Pulmonary artery endothelial cell (primary cell): Measurements from ENCODE around the gene OTOS. TPM values are rescaled to one million over a fixed set of nuclear protein-coding genes. Genes with fewer than 3 reads are reported as not detected.

Source experiments
- DNase-seq: peaks from one replicate; pipeline ENCODE4 v3.0.0-alpha.2; 2011; ENCODE audit warnings: low read depth, low spot score
- total RNA-seq: library from RNA; depleted of rRNA; stranded (reverse); fragments of >200 nt; gene quantifications from 2 replicates; pipeline ENCODE4 v1.2.3, GENCODE V29; 2014

The OTOS gene
- total RNA-seq, 1 donor from 2014 or later, result not detected

GRCh38 chr2:240137596-240138253 lies 2.7 kb downstream of the OTOS start:
- no peak for DNase-seq

GRCh38 chr2:240136671-240137292 lies 3.7 kb downstream of the OTOS start:
- DNase-seq, result no peak

DNA sequence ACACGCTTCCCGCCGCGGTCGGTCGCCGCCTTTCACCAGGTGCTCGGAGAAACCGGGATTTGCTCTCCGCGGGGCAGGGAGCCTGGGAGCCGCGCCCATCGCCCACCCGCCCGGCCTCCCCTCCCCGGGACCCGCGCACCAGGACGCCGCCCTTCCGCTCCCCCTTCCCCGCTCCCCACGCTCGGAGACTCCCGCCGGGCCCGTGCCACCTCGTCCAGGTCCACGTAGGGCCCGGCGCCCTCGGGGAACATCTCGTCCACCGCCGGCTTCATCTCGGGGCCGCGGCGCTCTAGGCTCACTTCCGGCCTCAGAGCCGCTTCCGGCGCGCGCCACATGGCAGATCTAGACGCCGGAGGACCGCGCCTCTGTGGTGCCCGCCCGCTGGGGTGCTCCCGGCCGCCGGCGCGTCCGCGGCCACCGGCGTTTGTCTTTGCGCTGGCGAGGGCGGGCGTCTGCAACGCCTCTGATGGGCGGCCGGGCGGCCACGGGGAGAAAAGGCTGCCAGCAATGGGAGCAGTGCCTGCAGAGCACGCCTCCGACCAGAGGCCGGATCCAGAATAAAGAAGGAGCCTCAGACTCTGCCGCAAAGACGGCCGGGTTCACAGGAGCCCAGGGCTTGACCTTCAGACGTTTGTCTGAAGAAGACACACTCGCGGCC lies 4.3 kb downstream of the OTOS start, which contains the start of gene COPS9:
TSS of gene COPS9 (minus strand) at position 293 of the 658 bp plus-strand sequence. CDS start at position 272, 21 bp downstream.
- peak; percentile 63 for DNase-seq

GRCh38 chr2:240135706-240136012 lies 4.8 kb downstream of the OTOS start:
- no peak for DNase-seq

DNA sequence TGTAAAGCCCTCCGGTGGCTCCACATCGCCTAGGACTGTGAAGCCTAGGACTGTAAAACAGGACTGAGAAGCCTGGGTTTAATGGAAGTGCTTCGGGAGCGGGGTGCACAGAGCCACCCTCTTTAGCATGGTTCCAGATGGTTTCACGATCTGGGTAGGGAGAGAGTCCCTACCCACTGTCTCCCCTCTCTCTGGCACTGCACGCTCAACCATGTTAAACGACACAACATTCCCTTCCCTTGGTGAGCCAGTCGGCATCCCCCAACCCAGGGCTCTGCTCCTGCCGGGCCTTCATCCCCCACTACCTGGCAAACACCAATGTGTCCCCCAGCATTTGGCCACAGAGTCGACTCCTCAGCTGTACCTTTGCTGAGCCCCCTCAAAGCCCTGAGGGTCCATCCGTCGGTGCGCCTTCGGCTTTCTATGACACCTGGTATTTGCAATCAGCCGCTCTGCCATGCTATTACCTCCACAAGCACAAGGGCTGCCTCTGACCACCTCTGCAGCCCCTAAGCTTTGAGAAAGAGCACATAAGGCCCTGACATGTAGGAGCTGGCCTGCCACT lies 5.4 kb downstream of the OTOS start:
- DNase-seq, result no peak

- no peak for DNase-seq
These were observed 6.0 kb downstream of the OTOS start for GRCh38 chr2:240134466-240134865.

DNA sequence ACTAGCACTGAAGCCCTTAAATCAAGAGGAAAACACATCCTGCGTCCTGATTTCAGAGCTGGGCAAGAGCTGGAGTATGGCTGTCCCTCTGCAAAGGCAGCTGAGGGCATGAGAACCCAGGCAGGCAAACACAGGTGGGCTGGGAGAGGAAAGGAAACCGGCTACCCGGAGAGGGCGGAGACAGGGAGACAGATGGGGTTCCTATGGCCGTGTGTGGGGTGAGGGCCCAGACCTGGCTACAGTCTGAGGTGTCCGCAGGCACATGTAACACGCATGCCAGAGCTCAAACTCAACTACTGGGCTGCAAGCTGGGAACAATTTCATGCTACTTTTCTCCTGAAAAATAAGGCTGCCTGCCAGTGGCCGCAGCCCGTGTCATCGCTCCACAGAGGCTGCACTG lies 7.1 kb downstream of the OTOS start:
- no peak for DNase-seq

- DNase-seq, result no peak
These were observed 7.8 kb downstream of the OTOS start for GRCh38 chr2:240132651-240132980.

- no peak for DNase-seq
These were observed 8.4 kb downstream of the OTOS start for GRCh38 chr2:240131941-240132650.

GRCh38 chr2:240131296-240131695 lies 9.2 kb downstream of the OTOS start:
- DNase-seq, result no peak

GRCh38 chr2:240130393-240131195 lies 9.9 kb downstream of the OTOS start:
- DNase-seq, result no peak

GRCh38 chr2:240129731-240130392 lies 10.6 kb downstream of the OTOS start:
- DNase-seq, result no peak

- no peak for DNase-seq
These were observed 11.1 kb downstream of the OTOS start for GRCh38 chr2:240129311-240129710.

DNA sequence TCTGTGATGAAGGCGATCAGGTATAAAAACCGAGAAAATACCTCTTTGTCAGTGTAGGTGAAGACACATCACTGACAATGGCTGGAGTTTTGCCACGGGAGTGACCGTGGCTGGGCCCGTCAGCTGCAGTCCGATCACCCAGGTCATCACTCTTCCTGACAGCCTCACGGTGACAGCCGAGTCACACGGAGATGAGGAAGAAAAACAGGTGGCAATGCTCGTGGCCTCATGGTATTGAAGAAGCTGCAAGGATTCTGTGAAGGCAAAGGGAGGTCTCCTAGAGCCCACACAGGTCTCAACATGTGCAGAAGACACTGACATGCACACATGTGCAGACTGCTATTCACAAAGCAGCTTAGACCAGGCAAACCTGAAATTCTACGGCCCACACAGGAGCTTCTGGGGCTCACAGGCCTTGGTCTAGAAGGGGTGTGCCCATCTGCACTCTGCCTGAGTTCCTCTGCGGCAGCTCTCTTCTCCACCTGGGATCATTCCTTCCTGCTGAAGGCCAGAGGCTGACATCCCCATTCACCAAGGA lies 11.8 kb downstream of the OTOS start:
- DNase-seq, result no peak

DNA sequence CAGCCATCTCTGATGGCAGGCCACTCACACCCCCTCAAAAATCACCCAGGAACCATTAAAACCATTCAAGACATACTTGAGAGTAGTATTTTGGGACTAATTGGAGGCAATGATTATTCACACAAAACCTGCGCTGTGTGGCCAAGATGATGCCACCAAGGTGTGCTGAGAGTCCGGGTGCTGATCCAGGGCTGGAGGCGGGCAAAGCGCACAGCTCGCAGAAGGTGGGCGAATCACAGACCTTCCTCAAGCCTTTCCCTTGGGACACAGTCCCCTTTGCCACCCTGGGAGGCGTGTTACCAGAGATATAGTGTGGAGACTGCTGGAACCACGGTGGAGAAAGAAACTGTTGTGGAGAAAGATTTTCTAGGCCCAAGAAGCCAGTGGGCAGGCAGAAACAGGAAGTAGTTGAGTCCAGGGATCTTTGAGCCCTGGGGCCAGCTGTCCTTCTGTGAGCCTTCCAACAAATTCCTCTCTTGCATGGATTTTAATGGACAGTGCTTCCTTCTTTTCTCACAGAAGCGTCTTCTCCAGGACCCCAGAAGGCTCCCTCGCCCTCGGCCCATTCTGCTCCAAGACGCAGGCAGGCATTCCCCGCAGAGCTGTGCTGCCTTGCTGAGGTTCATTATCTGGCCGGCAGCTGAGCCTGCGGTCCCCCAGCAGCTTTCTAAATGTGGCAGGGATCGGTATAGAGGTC lies 12.4 kb downstream of the OTOS start:
- DNase-seq, result no peak

- no peak for DNase-seq
These were observed 13.2 kb downstream of the OTOS start for GRCh38 chr2:240127191-240127750.

GRCh38 chr2:240126731-240127130 lies 13.7 kb downstream of the OTOS start:
- no peak for DNase-seq

GRCh38 chr2:240125742-240126141 lies 14.7 kb downstream of the OTOS start:
- DNase-seq, result no peak

DNA sequence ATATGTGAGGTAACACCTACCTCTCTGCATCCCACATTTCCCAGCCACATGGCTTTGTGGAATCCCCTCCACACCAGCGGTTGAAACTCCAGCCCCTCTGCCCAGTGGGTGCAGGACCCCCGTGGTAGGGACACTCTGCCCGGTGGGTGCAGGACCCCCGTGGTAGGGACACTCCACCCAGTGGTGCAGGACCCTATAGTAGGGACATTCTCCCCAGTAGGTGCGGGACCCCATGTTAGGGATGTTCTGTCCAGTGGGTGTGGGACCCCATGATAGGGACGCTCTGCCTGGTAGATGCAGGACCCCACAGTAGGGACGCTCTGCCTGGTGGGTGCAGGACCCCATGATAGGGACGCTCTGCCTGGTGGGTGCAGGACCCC lies 15.8 kb downstream of the OTOS start:
- DNase-seq, result no peak
